OCI-LY3 (cell line): ENCODE results near the gene B4GALNT3.

Experiments
- H2AFZ ChIP-seq: fragments of 200-600, 300-600 bp; shearing (Covaris generic); 2 replicates; pipeline ENCODE4 v1.6.0; 2014; ENCODE audit warnings: antibody characterized with exemption, low read depth, low read length
- H3K27ac ChIP-seq: fragments of 200-600, 300-600 bp; sonication (generic); 2 replicates; pipeline ENCODE4 v1.5.1; 2014; ENCODE audit warnings: mild to moderate bottlenecking, low read length, moderate library complexity, mixed read lengths
- H3K27me3 ChIP-seq: fragments of 200-600, 300-600 bp; sonication (generic); 2 replicates; pipeline ENCODE4 v1.6.1; 2014; ENCODE audit warnings: low read depth, low read length, mixed read lengths
- H3K36me3 ChIP-seq: fragments of 200-600, 300-600 bp; sonication (generic); replicated peaks from 2 replicates; pipeline ENCODE3; 2014; ENCODE audit warnings: low read depth, low read length, mixed read lengths
- H3K4me1 ChIP-seq: fragments of 300-600, 200-600 bp; sonication (generic); 2 replicates; pipeline ENCODE4 v1.6.1; 2014; ENCODE audit warnings: low read length, mixed read lengths
- H3K4me2 ChIP-seq: fragments of 200-600, 300-600 bp; sonication (generic); 2 replicates; pipeline ENCODE4 v1.6.1; 2014; ENCODE audit warnings: low read length, mixed read lengths
- H3K4me3 ChIP-seq: fragments of 300-600, 200-600 bp; sonication (generic); 2 replicates; pipeline ENCODE4 v1.5.1; 2014; ENCODE audit warnings: antibody characterized with exemption, mild to moderate bottlenecking, low read length, moderate library complexity
- H3K79me2 ChIP-seq: fragments of 300-600, 200-600 bp; shearing (Covaris generic); 2 replicates; pipeline ENCODE4 v1.6.1; 2014; ENCODE audit warnings: mild to moderate bottlenecking, low read length, mixed read lengths
- H3K9ac ChIP-seq: fragments of 300-600, 200-600 bp; shearing (Covaris generic); 2 replicates; pipeline ENCODE4 v1.6.0; 2014; ENCODE audit warnings: mild to moderate bottlenecking, low read length, moderate library complexity
- H3K9me3 ChIP-seq: fragments of 200-600, 300-600 bp; shearing (Covaris generic); 2 replicates; pipeline ENCODE4 v1.6.1; 2014; ENCODE audit warnings: low read length, mixed read lengths; ENCODE audit not compliant: insufficient read depth
- H4K20me1 ChIP-seq: fragments of 200-600, 300-600 bp; sonication (generic); 2 replicates; pipeline ENCODE4 v1.6.1; 2016; ENCODE audit warnings: low read length, mixed read lengths; ENCODE audit not compliant: insufficient read depth
- EZH2phosphoT487 ChIP-seq: fragments of 200-600 bp; shearing (Covaris generic); IDR thresholded peaks from 2 replicates; pipeline ENCODE4 v1.6.1; 2018; ENCODE audit warnings: antibody characterized with exemption, mixed run types, low read depth
- TF ChIP-seq, protein P1 (sequence below): fragments of 200-600, 300-600 bp; sonication (generic); IDR thresholded peaks from 2 replicates; pipeline ENCODE4 v1.5.1; 2014; ENCODE audit warnings: antibody characterized with exemption, low read length, low read depth

Gene B4GALNT3

GRCh38 chr12:608413-608812 is 148.7 kb downstream of the B4GALNT3 start:
- H3K4me3 ChIP-seq = no peak overlapping the region
- H3K36me3 ChIP-seq = no peaks in the 10 kb centered on the region

DNA sequence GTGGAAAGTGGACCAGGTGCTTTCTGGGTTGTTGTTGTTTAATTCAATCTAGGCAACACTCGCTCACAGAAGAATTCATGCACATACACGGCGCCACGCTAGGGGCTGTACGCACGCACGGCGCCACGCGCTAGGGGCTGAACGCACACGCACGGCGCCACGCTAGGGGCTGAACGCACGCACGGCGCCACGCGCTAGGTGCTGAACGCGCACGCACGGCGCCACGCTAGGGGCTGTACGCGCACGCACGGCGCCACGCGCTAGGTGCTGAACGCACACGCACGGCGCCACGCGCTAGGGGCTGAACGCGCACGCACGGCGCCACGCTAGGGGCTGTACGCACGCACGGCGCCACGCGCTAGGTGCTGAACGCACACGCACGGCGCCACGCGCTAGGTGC is 149.2 kb downstream of the B4GALNT3 start:
- Histone ChIP-seq H3K9me3 (no peaks in the 10 kb centered on the region), H3K79me2 (no peaks in the 10 kb centered on the region), H2AFZ (no peak overlapping the region), H3K36me3 (no peaks in the 10 kb centered on the region), H3K27me3 (no peaks in the 10 kb centered on the region), H3K27ac (no peak overlapping the region), H3K9ac (no peak overlapping the region), H3K4me3 (no peak overlapping the region), H4K20me1 (no peaks in the 10 kb centered on the region), H3K4me1 (peaks cover 8% of the 10 kb centered on the region), H3K4me2 (no peak overlapping the region)
- TF ChIP-seq, protein P1, sequence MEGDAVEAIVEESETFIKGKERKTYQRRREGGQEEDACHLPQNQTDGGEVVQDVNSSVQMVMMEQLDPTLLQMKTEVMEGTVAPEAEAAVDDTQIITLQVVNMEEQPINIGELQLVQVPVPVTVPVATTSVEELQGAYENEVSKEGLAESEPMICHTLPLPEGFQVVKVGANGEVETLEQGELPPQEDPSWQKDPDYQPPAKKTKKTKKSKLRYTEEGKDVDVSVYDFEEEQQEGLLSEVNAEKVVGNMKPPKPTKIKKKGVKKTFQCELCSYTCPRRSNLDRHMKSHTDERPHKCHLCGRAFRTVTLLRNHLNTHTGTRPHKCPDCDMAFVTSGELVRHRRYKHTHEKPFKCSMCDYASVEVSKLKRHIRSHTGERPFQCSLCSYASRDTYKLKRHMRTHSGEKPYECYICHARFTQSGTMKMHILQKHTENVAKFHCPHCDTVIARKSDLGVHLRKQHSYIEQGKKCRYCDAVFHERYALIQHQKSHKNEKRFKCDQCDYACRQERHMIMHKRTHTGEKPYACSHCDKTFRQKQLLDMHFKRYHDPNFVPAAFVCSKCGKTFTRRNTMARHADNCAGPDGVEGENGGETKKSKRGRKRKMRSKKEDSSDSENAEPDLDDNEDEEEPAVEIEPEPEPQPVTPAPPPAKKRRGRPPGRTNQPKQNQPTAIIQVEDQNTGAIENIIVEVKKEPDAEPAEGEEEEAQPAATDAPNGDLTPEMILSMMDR = no peak
- TF ChIP-seq EZH2phosphoT487 = no peak

More at GRCh38 chr12:608413-608812, 148.7 kb downstream of the B4GALNT3 start:
- Histone ChIP-seq H3K9me3 (no peaks in the 10 kb centered on the region), H3K79me2 (no peaks in the 10 kb centered on the region), H2AFZ (no peak overlapping the region), H3K4me2 (no peak overlapping the region), H3K4me1 (peaks cover 7% of the 10 kb centered on the region), H3K27ac (no peak overlapping the region), H3K9ac (no peak overlapping the region), H4K20me1 (no peaks in the 10 kb centered on the region), H3K27me3 (no peaks in the 10 kb centered on the region)
- TF ChIP-seq, protein P1 = no peak
- no peak for TF ChIP-seq EZH2phosphoT487

DNA sequence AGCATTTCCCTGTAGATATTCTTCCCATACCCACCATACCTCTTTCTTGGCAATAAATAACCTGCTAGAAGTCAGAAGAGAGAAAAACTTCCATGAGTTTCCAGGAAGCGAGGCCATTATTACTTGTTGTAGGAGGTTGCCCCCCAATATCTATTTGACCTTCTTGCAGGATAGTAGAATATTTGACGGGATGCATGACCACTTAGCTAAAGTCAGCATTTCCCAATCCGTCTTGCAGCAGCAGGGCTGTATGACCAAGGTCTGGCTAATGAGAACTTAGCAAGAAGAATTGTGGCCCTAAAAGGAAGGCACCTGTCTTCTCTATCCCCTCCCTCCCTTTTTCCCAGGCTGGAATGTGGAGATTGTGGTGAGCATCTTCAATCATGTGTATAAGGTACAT is 152.0 kb downstream of the B4GALNT3 start:
- no peaks in the 10 kb centered on the region for H3K9me3 ChIP-seq
- no peaks in the 10 kb centered on the region for H3K79me2 ChIP-seq
- H3K36me3 ChIP-seq = no peaks in the 10 kb centered on the region
- H3K27ac ChIP-seq = no peak overlapping the region
- H4K20me1 ChIP-seq = no peaks in the 10 kb centered on the region
- H2AFZ ChIP-seq = no peak overlapping the region
- no peaks in the 10 kb centered on the region for H3K27me3 ChIP-seq
- no peak overlapping the region for H3K4me3 ChIP-seq
- no peak for TF ChIP-seq EZH2phosphoT487
- TF ChIP-seq, protein P1 = no peak
- H3K4me2 ChIP-seq = no peak overlapping the region
- no peak overlapping the region for H3K9ac ChIP-seq
- peaks cover 15% of the 10 kb centered on the region for H3K4me1 ChIP-seq

DNA sequence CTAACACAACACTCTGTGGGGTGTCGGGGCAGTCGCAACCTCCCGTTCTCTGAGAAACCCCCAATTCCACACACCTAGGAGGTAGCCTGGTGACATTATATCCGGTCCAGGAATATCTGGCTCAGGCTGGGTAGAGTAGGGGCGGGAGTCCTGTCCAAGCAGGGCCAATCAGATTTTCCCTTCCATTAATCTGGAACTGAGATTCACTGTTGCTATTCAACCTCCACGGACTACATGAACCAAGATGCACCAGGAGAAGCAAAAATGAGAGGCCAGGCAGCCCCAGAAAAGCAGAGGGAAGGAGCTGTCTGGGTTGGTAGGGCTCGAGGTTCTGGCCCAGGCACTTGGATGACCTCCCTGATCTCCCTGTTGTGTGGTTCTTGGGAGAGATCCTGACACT is 152.6 kb downstream of the B4GALNT3 start:
- Histone ChIP-seq H4K20me1 (no peaks in the 10 kb centered on the region), H3K27ac (no peak overlapping the region), H3K4me3 (no peak overlapping the region), H3K9ac (no peak overlapping the region), H2AFZ (no peak overlapping the region), H3K9me3 (no peaks in the 10 kb centered on the region), H3K27me3 (no peaks in the 10 kb centered on the region), H3K79me2 (no peaks in the 10 kb centered on the region), H3K36me3 (no peaks in the 10 kb centered on the region), H3K4me2 (no peak overlapping the region), H3K4me1 (peaks cover 15% of the 10 kb centered on the region)
- TF ChIP-seq, protein P1 = no peak
- TF ChIP-seq EZH2phosphoT487 = no peak
